ENCODE results near the gene VOPP1.

VOPP1 gene

DNA sequence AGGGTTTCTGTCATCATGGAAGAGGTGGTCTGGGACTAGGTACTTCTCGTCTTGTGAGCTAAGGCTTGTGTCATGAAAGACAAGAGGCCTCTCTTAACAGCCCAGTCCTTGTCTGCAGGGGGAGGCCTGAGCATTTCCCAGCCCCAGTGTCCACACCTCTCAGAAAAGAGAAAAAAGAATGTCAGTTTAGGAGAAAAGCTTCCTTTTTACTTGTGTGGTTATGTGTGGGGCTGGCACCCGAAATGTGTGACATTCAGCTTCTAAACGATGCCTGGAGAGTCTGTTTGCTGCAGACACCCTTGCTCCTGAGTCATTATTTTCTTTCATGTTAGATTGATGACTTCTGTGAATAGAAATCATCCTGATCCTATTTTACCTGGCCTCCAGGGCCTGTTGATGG is 139.8 kb downstream of the VOPP1 start:
- DNase-seq (ENCODE audit: low read depth), result no peak
- no peak overlapping the region for H3K4me3 ChIP-seq (ENCODE audit: low read depth, low read length)
- TF ChIP-seq CTCF (IDR thresholded peaks at IDR 0.05; ENCODE audit: control insufficient read depth, extremely low read depth, insufficient read depth), result no peak

- DNase-seq (ENCODE audit: low read depth), result peak; percentile 79
- no peak for TF ChIP-seq CTCF (IDR thresholded peaks at IDR 0.05; ENCODE audit: control insufficient read depth, extremely low read depth, insufficient read depth)
- no peak overlapping the region for H3K4me3 ChIP-seq (ENCODE audit: low read depth, low read length)
Measured at GRCh38 chr7:55431898-55432297, 140.4 kb downstream of the VOPP1 start.

GRCh38 chr7:55429835-55430499 is 142.3 kb downstream of the VOPP1 start:
- no peak overlapping the region for H3K4me3 ChIP-seq (ENCODE audit: low read depth, low read length)
- no peak for TF ChIP-seq CTCF (IDR thresholded peaks at IDR 0.05; ENCODE audit: control insufficient read depth, extremely low read depth, insufficient read depth)
- no peak for DNase-seq (ENCODE audit: low read depth)

- no peak for TF ChIP-seq CTCF (IDR thresholded peaks at IDR 0.05; ENCODE audit: control insufficient read depth, extremely low read depth, insufficient read depth)
- no peak for DNase-seq (ENCODE audit: low read depth)
- no peak overlapping the region for H3K4me3 ChIP-seq (ENCODE audit: low read depth, low read length)
Measured at GRCh38 chr7:55427800-55428199, 144.5 kb downstream of the VOPP1 start.

- TF ChIP-seq CTCF (IDR thresholded peaks at IDR 0.05; ENCODE audit: control insufficient read depth, extremely low read depth, insufficient read depth), result no peak
- H3K4me3 ChIP-seq (ENCODE audit: low read depth, low read length), result no peak overlapping the region
- no peak for DNase-seq (ENCODE audit: low read depth)
Measured at GRCh38 chr7:55427342-55427741, 145.0 kb downstream of the VOPP1 start.

- H3K4me3 ChIP-seq (ENCODE audit: low read depth, low read length), result no peak overlapping the region
- no peak for TF ChIP-seq CTCF (IDR thresholded peaks at IDR 0.05; ENCODE audit: control insufficient read depth, extremely low read depth, insufficient read depth)
- DNase-seq (ENCODE audit: low read depth), result no peak
Measured at GRCh38 chr7:55426676-55427075, 145.6 kb downstream of the VOPP1 start.

DNA sequence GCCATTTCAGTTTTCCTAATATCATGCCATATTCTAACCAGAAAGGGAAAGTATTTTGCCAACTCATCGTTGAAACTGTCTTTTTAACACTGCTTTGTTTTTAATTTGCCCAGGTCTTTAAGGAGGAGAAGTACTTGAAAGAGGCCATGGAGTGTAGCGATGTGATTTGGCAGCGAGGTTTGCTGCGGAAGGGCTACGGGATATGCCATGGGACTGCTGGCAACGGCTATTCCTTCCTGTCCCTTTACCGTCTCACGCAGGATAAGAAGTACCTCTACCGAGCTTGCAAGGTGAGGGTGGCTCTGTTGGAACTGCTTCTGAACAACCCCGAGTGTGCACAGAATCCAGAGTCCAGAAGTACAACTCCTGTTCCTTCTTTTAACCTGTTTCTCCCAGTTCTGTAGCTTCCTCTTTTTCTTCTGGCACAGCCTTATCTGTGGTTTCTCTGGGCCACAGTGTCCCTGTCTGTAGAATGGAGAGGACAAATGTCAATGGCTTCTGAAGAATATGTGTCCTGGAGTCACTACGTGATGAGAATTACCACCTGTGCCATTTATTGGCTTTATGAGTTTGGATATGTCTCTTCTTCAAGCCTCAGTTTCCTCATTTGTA is 147.1 kb downstream of the VOPP1 start:
- no peak for TF ChIP-seq CTCF (IDR thresholded peaks at IDR 0.05; ENCODE audit: control insufficient read depth, extremely low read depth, insufficient read depth)
- DNase-seq (ENCODE audit: low read depth), result no peak
- no peak overlapping the region for H3K4me3 ChIP-seq (ENCODE audit: low read depth, low read length)
